H4 (cell line): ENCODE data around the gene LTBP1. TPM values are rescaled to one million over a fixed set of nuclear protein-coding genes. Genes with fewer than 3 reads are reported as not detected.
A peak's percentile ranks its signal among the peaks of the same experiment; 100 is the strongest.

Source experiments
- DNase-seq: peaks from one replicate; pipeline ENCODE4 v3.0.0-alpha.2; 2015; ENCODE audit warnings: low spot score
- total RNA-seq: library from RNA; depleted of rRNA; stranded (reverse); fragments of >200 nt; shearing (Covaris generic); gene quantifications from 2 replicates; pipeline ENCODE4 v1.2.3, GENCODE V29; 2014

LTBP1 gene
- total RNA-seq, 1 experiment from 2014 or later: 4.8 TPM

DNA sequence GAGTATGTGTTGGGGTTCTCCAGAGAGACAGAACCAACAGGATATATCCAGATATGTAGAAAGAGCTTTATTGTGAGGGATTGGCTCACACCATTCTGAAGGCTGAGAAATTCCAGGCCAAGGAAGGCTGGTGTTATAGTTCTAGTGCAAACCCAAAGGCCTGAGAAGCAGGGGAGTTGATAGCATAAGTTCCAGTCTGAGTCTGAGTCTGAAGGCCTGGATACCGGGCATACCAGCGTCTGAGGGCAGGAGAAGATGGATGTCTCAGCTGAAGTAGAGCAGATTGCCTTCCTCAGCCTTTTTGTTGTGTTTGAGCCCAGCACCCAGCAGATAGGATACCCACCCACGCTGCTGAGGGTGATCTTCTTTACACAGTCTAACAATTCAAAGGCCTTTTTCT, 318.0 kb downstream of the LTBP1 start:
- no peak for DNase-seq

DNA sequence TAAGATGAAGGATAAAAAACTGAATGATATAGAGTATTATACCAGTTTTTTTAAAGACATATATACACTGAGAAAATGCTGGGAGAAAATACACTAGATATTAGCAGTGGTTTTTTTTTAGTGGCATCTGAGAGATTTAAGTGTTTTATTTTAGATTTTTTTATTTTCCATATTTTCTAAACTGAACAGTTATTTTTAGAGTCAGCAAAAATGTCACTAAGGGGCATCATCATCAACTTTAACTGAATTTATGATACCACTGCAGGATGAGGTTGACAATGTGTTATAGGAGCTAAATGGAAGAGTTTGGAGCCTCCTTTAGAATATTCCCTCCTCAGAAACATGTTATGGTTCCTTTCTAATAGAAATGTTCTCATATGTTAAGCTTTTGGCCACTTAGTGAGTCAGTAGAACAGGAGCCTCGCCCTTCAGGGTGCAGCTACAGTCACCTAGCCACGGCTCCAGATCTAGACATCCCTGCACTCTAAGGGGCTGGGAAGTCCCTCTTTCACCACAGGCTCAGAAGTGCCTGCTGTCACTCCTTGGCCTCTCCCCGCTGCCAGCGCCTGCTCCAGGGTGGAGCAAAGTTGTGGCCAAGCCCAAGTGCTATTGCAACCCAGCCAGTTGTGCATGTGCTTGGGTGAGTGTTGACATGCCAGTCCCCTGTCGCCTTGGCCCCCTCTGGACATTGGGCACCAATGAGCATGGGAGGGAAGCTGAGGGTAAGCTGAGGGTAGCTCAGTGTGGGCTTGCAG, 319.0 kb downstream of the LTBP1 start:
- DNase-seq: no peak

- DNase-seq: no peak
Measured at GRCh38 chr2:33266467-33266866, 319.7 kb downstream of the LTBP1 start.

DNA sequence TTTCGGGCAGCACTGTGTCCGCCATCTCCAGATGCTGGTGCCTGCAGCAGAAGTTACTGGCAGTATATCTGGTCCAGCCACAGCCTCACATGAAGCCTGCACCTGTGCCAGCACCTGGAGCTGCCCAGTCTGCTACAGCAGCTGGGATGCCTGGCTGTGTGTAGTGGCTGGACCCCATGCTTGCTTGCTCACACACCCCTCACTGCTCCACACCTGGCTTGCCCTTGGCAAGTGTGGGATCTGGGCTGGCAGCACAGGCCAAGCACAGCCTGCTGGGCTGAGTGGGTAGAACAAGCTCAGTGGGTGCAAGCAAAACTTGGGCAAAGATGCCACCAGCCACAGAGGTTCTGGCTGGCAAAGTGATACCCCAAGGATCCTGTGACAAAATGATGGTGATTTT, 320.3 kb downstream of the LTBP1 start:
- DNase-seq: no peak

GRCh38 chr2:33267756-33268155, 321.0 kb downstream of the LTBP1 start:
- DNase-seq: no peak

GRCh38 chr2:33268246-33268831, 321.6 kb downstream of the LTBP1 start:
- DNase-seq: no peak

DNA sequence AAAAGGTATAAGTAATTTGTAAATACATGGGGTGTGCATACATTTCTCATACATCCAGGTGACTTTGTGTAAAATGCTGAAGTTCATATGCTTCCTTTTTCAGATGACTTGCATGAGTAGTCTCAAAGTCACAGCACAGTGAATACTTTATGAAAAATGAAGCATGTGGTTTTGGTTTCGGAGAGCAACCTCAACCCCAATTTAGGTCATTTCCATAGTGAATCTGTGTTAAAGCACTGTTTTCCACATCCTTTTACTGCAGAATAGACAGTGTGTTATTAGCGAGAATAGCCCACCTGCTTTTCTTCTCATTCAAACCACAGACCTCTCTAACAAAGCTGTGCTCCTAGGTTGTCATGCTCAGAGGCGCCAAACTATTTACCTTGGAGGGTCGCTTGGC, 325.2 kb downstream of the LTBP1 start:
- DNase-seq: no peak

- DNase-seq: no peak
Measured at GRCh38 chr2:33273479-33273878, 326.7 kb downstream of the LTBP1 start.

DNA sequence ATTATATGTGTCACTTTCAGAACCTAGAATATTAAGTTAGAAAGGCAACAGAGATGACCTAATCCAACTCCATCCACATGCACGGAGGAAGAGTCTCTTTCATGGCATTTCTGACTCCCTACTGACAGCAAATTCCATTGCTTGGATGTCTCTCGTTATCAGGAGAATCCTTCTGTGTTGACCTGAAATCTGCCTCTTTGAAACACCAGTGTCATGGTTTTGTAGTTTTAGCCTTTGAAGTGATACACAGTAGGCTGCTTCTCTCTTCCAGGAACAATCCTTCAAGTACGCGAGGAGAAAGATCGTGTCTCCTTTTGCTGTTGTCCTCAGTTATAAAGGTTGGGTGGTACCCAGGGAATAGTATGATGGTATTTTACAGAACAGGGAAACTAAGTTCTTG, 327.8 kb downstream of the LTBP1 start:
- DNase-seq: no peak

DNA sequence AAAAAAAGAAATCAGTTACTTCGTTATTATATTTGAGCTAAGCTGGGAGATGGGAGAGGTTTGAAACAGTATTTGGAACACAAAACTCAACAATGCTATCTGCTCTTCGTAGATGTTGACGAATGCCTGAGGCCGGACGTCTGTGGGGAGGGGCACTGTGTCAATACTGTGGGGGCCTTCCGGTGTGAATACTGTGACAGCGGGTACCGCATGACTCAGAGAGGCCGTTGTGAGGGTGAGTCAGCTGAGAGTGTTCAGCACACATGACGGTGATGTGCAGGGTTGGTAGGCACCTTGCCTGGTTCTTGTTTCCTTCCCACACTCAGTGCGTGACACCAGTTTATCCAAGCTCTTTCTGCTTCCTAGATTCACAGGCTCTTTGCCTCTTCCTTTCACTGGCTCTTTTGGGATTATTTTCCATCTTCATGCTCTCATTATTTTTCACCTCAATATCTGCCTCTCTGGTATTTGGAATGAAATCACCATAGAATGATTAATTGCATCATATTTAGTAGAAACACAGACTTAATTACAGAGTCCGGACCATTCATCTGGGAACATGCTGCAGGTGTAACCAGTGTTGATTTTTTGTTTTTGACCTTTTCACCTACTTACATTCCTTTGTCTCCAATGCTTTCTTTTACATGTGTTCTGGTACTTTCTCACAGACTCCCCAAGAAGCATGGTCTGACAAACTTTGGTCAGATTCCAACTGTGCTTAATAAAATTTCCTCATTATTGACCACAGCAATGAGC, 329.1 kb downstream of the LTBP1 start:
- peak; percentile 63 for DNase-seq

DNA sequence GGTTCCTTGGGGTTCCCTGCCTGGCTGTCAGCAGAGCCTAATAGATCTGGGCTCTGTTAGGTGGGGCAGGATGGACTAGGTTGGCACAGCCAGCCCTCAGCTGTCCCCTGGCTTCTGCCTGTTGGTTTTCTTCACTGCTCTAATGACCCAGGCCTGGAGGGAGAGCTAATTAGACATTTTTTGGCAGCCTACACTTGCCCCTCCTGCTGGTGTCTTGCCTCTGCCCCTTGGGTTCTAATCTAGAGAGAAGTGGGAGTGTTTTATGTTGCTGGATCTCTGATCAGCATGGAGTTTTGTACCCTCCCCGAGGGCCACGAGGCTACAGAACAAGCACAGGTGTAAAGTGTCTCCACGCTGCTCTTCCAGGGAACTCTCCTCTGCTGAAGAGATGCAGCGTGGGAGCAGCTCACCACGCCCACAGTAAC, 330.3 kb downstream of the LTBP1 start:
- no peak for DNase-seq

DNA sequence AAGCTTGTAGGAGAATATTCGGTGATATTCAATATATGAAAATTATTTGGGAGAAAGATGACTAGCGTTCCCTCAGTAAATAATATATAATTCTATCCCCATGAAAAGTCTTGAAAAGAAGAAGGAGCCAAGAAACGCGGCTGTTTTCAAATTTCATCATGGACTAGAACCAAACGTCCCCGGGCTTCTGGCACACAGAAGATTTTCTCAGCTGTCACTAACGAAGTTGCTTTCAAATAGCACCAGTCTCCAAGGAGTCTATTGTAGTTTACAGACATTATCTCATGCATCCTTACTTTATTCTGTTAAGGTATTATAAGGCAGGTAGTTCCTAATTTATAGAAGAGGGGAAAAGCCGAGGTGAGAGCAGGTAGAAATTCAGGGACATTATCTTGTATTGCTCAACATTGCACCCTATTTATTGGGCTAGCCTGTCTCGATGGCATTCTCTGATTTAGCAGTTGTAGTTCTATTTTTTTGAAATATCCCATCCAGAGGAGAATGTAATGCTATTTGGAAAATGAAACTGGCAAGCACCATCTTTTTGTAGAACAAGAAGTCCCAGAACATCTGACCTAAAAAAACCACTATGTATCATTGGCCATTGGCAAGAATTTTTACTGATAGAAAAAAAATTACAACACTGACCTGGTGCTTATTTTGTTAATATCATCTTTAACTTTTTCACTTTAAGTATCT, 331.6 kb downstream of the LTBP1 start:
- no peak for DNase-seq

DNA sequence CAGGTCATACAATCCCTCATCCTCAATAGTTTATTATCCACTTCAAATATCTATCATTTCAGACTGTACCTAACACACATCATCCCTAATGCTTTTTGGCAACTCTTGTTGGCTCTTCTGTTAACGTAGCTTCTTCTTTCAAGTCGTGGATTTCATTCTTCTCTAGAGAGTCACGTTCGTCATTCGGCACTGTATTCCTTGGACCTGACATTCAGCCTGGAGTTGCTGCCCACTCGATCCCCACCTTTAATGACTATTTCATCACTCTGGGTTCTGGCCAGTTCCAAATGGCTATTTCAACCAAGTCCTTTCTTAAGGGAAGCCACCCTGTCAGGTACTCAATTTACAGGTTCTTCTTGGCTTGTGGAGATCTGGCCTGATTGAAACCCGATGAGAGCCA, 337.5 kb downstream of the LTBP1 start:
- no peak for DNase-seq

DNA sequence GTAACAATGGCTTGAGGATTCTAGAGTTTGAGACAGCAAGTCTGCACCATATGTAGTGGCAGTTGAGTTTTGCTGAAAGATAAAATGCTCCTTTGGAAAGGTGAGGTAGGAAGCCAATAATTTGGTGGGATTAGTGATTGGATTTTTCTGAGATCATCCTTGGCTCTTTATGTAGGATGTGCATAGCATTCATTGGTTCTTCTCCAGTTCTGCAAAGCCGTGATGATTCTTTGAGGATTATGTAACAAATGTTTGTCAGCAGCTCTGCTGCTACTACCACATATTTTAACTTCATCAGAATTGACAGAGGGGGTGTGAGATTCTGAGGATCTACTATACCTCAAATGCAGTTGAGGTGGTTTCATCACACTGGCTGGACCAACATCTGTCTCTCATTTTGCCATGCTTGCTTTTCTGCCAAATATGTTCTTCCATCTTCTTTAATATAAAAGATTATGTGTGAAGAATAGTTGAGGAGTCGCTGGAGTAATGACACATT, 340.8 kb downstream of the LTBP1 start:
- no peak for DNase-seq

DNA sequence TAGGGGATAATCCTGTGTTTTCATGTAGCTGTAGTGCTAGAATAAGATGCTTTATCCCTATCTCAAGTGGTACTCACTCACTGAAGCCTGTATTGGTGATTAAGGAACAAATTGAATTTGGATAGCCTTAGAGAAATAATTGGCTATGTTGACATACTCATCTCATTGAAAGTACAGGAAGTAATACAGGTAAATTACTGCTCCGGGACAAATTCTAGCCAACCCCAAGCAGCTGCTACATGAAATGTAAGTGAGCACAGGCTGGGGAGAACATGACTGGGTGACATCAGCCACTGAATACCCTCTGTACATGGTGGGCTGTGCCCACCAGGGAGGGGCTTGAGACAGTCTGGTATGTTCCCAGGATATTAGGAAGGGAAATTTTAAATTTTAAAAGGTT, 341.3 kb downstream of the LTBP1 start:
- DNase-seq: no peak

DNA sequence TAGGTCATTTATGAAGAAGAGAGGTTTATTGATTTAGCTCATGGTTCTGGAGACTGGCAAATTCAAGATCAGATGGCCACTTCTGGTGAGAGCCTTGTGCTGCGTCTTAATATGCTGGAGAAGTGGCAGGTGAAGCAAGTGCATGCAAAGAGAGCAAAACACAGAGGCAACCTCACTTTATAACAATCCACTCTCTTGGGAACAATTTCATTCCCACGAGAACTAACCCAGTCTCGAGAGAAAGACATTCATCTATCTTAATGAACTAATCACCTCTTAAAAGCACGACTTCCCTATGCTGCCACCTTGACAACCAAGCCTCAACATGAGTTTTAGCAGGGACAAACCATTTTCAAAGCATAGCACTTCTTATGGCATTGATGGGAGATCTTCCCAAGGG, 343.2 kb downstream of the LTBP1 start:
- no peak for DNase-seq

DNA sequence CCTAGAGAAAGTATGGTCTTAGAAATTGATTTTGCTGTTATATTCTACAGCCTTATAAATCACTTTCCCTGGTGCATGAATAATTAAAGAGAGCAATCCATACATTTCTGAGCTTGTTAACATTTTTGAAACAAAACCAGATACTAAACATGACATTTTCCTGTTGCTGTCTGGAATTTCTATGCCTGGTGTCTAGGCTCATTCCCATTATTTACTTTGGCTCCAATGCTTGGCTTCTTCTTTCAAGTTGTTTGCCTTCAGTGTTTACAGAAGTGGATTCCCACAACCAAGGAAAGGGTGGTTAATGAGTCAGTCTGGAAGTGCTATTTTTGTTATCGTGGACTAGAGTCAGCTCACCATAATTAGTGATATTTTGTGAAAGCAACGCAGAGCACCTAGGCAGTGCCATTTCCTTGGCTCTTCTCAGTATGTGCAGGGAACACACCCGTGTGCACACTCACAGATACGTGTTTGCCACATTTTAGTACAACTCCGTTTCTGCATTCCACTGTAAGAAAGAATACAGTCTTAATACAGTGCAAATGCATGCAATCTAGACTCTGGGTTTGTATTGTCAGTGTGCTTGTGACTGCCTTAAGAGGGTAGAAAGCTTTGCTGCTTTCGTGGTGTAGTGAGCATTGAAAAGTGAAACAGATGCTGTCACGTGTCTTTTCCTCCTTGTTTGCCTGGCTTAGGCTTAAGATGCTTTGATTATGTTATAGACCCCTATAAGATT, 344.7 kb downstream of the LTBP1 start:
- peak; percentile 56 for DNase-seq

DNA sequence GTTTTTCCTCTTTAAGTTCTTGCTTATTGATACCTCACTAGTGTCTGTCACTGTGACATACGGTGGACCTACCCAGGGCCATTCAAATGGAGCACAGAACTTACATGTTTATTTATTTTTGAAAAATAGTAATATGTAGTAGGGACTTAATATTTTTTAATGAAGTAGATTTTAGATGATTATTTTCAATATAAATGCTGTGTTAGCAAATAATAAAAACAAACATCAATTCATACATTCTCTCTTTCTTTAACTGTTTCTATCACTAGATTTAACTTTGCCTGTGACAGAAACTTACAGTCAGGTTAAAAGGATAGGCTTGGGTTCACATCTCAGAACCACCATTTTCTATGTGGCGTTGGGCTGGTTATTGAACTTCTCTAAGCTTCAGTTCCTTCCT, 345.3 kb downstream of the LTBP1 start:
- DNase-seq: no peak

DNA sequence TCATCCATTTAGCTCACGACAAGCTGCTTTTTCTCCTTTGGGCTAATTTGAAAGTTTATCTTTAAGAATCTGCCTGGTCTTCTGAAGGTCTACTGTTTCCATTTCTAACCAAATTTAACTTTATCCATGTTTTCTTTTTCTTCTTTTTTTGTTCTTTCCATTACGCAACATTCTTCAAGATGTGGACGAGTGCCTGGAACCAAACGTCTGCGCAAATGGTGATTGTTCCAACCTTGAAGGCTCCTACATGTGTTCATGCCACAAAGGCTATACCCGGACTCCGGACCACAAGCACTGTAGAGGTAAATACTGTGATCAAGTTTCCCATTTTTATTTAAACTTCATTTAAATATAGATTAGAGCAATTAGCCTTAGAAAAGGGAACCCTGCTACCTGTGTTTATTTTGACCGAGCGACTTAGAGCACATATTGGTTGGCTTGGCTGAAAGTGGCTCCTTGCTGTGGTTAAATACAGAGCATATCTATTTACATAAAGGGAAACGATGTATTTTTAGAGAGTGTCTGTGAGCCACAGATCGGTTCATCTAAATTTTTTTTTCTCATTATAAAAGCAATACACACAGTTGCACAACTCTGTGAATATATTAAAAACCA, 346.3 kb downstream of the LTBP1 start:
- DNase-seq: peak; percentile 52

GRCh38 chr2:33298233-33298632, 351.5 kb downstream of the LTBP1 start:
- DNase-seq: no peak

GRCh38 chr2:33301355-33301754, 354.6 kb downstream of the LTBP1 start:
- no peak for DNase-seq
